ENCODE results near the gene AFDN.

Gene AFDN

DNA sequence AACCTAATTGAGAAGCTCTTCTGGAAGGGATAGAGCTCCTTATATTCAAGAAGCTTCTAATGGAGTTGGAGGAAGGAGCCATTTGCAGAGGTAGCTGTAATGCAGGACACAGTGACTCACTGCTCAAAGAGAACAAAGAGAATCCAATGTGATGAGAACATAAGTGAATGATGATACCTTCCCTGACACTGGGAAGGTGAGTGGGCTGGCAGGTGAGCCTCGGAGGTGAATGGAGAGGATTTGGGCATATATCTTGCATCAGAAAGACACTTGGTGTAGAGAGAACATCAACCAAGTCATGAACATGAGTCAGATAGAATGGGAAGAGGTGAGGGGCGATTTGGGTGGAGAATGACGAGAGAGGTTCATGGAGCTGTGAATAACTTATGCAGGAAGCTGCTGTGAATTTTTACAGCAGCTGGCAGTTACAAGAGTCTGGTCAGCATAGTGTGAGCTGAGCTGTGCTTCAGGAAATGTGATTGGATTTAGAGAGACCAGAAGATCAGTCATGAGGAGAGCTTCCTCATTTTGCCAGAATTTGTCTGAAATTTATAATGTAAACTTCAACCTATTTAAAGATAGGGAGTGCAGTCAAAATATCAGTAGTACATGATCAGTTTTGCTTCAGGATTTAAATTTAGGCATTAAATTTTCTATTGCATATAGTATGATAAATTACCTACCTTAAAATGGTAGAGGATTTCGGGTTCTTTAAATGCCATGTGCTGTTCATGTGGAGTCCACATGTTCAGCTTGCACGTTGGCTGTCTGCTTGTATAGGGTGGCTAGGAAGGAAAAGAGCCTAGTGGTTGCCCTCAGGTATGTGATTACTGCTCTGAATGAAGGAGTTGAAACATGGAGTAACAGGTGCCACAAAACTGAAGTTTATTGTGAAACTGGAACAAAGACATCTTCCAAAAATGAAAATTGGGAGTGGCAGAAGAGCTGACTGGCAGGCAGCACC is 111.5 kb downstream of the AFDN start:
- no peak for DNase-seq (ENCODE audit: low spot score)
- H3K4me3 ChIP-seq = no peak overlapping the region
- H3K27ac ChIP-seq = no peak overlapping the region
- TF ChIP-seq, protein P1, sequence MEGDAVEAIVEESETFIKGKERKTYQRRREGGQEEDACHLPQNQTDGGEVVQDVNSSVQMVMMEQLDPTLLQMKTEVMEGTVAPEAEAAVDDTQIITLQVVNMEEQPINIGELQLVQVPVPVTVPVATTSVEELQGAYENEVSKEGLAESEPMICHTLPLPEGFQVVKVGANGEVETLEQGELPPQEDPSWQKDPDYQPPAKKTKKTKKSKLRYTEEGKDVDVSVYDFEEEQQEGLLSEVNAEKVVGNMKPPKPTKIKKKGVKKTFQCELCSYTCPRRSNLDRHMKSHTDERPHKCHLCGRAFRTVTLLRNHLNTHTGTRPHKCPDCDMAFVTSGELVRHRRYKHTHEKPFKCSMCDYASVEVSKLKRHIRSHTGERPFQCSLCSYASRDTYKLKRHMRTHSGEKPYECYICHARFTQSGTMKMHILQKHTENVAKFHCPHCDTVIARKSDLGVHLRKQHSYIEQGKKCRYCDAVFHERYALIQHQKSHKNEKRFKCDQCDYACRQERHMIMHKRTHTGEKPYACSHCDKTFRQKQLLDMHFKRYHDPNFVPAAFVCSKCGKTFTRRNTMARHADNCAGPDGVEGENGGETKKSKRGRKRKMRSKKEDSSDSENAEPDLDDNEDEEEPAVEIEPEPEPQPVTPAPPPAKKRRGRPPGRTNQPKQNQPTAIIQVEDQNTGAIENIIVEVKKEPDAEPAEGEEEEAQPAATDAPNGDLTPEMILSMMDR (IDR thresholded peaks at IDR 0.05) = no peak

DNA sequence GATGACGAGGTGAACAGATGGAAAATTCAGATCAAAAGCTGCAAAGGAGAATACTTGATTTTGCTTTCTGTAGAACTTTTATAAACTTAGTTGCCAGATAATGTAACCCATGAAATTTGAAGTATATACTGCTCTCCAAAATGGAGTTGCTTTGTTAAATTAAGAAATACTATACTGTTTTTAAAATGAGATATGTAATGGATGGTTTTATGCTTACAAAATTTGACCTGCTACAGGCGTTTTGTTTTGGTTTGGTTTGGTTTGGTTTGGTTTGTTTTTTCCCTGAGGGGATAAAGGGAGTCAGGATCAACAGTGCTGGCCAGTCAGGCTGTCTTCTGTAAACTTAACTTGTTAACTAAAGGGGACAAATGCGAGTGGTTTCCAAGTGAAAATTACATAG is 115.1 kb downstream of the AFDN start:
- TF ChIP-seq, protein P1 (IDR thresholded peaks at IDR 0.05) = no peak
- no peak for DNase-seq (ENCODE audit: low spot score)
- no peak overlapping the region for H3K4me3 ChIP-seq
- H3K27ac ChIP-seq = no peak overlapping the region

DNA sequence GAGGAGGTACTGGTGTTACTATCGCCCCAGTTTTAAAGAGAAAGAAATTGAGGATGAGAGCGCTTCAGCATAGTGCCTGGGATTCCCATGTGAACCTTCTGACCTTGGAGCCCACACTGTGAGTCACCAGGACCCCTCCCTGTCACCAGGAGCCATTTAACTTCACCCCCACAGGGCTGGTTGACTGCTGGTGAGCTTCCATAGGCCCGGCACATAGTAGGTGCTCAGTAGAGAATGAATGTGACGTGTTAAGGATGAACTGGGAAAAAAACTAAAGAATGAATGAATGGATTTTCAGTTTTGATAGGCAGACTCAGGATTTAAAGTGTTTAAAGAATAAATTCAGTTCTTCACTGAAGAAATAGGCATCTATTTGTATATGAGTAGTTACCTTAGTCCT is 117.4 kb downstream of the AFDN start:
- Histone ChIP-seq H3K4me3 (no peak overlapping the region), H3K27ac (no peak overlapping the region)
- TF ChIP-seq, protein P1 (IDR thresholded peaks at IDR 0.05) = no peak
- DNase-seq (ENCODE audit: low spot score) = no peak

DNA sequence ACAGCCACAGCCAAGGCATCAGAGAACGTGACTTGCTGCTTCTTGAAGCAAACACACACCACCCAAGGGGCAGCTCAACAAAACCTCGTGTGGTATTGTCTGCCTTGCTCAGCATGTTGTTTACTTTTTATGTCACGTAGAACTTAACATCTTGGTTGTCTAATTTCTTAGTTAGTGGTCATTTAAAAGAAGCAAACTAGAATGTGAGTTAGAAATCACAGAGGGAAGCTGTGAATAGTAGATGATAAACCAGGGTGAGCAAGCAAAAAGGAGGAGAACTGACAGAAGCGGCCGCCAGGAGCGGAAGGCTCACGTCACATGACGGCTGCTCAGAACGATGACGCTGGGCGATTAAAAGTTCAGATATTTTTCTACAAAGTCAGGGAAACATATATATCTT is 119.3 kb downstream of the AFDN start:
- Histone ChIP-seq H3K27ac (no peak overlapping the region), H3K4me3 (no peak overlapping the region)
- TF ChIP-seq, protein P1 (IDR thresholded peaks at IDR 0.05) = no peak
- DNase-seq (ENCODE audit: low spot score) = no peak

DNA sequence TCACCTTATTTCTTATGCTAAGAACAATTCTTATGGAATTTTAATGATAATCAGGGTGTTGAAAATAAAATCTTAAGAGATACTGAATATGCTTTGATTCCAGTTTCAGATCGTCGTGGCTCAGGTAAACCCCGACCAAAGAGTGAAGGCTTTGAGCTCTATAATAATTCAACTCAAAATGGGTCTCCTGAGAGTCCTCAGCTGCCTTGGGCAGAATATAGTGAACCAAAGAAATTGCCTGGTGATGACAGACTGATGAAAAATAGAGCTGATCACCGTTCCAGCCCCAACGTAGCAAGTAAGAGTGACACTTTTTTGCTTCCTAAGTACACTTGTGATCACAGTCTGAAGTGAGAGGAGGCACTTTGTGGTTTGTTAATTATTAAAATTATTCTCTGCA is 119.9 kb downstream of the AFDN start:
- Histone ChIP-seq H3K4me3 (no peak overlapping the region), H3K27ac (no peak overlapping the region)
- no peak for DNase-seq (ENCODE audit: low spot score)
- TF ChIP-seq, protein P1 (IDR thresholded peaks at IDR 0.05) = no peak

DNA sequence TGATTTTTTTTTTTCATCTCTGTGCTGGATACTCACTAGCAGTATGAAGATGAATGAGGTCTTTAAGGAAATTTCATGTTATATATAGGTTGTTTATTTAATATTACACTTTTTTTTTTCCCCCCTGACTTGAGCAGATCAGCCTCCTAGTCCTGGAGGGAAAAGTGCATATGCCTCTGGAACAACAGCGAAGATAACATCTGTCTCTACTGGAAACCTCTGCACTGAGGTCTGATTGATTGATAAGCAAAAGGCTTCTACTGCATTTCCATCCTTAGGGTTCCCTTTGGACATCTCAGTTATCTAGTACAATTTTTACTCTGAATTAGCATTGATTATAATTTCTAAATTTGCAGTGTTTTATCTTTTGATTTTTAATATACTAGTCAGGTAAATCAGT is 121.0 kb downstream of the AFDN start:
- TF ChIP-seq, protein P1 (IDR thresholded peaks at IDR 0.05) = no peak
- no peak overlapping the region for H3K4me3 ChIP-seq
- DNase-seq (ENCODE audit: low spot score) = no peak
- no peak overlapping the region for H3K27ac ChIP-seq

DNA sequence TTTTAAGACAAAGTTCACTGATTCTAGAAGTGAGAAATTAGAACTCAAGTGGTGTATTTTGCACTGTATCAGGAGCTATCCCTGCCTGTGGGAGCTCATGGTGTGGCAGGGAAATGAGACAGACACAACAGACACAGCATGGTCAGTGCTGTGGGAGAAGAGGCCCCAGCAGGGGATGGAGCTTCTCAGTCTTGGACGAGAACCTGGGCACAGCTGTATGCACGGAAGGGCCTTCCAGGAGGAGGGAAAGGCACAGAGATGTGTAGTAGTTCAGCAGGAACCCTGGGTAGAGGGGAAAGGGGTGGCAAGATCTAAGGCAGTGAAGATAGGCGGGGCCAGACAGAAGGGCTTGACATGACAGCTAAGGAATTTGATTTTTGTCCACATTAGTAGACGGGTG is 122.0 kb downstream of the AFDN start:
- Histone ChIP-seq H3K4me3 (no peak overlapping the region), H3K27ac (no peak overlapping the region)
- DNase-seq (ENCODE audit: low spot score) = no peak
- TF ChIP-seq, protein P1 (IDR thresholded peaks at IDR 0.05) = no peak

All from coronary artery (tissue), 2 donors.